WI38 (cell line): ENCODE measurements around the gene BDKRB2.

Experiments
- H3K4me3 ChIP-seq: 2 replicates; pipeline ENCODE4 v1.5.1; 2011; ENCODE audit warnings: low read depth, mild to moderate bottlenecking, control low read depth, low read length
- CTCF ChIP-seq: IDR thresholded peaks from 2 replicates; pipeline ENCODE4 v1.5.1; 2012; ENCODE audit warnings: low read depth, mild to moderate bottlenecking, control low read depth, low read length

Gene BDKRB2

DNA sequence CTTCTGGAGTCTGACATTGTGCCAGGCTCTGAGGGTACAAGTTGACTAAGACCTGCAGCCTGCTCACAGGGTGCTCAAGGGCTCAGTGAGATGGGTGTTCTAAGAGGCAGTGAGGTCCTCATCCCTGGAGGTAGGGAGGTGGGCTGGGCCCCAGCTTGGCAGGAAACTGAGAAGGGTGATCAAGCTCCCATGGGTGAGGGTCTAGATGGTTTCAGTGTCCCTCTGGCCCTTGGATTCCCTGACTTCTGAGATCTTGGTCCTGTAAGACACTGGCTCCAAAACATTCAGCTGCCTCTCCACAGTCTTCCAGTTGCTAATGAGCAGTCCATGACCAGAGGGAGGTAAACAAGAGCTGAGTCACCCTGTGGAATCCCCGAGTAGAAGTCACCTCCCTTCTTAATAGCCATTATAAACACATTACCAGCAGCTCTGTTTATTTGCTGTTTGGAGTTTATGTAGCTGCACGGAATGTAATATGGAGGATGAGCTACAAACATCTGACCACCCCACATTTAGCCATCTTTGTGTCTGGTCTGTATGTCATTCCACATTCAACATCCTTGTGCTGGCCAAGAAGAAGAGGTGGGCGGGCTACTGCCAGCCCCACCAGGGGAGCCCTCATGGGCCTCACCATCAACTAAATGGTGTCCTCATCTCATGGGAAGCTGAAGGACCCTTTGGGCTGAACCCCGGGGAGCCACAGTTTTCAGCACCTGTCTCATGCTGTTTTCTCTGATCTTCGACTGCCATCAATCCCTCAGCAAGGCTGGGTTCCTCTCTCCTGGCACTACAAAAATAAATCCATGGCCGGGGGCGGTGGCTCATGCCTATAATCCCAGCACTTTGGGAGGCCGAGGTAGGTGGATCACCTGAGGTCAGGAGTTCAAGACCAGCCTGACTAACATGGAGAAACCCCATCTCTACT is 37.2 kb upstream of the BDKRB2 start:
- TF ChIP-seq CTCF = no peak
- H3K4me3 ChIP-seq = no peak overlapping the region

DNA sequence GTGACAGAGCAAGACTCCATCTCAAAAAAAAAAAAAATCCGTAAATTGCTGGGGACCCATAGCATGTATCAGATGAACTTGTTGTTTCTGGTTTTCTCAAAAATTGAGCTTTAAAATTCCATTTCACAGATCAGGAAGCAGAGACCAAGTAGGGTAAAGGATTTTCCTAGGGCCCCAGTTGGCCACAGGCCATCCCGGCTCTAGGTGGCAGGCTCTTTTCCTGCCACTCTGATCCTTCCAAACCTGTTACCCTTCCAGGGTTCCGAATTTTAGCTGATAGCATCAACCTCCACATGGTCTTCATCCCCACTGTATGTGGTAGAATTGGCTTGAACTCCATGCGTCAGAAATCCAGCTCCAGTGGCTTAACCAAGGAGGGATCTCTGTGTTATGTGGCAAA is 36.1 kb upstream of the BDKRB2 start:
- no peak overlapping the region for H3K4me3 ChIP-seq
- TF ChIP-seq CTCF = no peak

- no peak for TF ChIP-seq CTCF
- no peak overlapping the region for H3K4me3 ChIP-seq
These were observed 33.6 kb upstream of the BDKRB2 start for GRCh38 chr14:96170961-96171592.

- TF ChIP-seq CTCF = no peak
- H3K4me3 ChIP-seq = no peak overlapping the region
These were observed 30.8 kb upstream of the BDKRB2 start for GRCh38 chr14:96173636-96174475.

- no peak overlapping the region for H3K4me3 ChIP-seq
- TF ChIP-seq CTCF = no peak
These were observed 28.4 kb upstream of the BDKRB2 start for GRCh38 chr14:96176275-96176674.

- no peak for TF ChIP-seq CTCF
These were observed 27.8 kb upstream of the BDKRB2 start for GRCh38 chr14:96176811-96177211.

More at GRCh38 chr14:96176811-96177211, 27.8 kb upstream of the BDKRB2 start:
- H3K4me3 ChIP-seq = no peak overlapping the region
